Measurements from ENCODE around the gene GABRG3. TPM values are rescaled to one million over a fixed set of nuclear protein-coding genes. Genes with fewer than 3 reads are reported as not detected.
"Not testable (repeated sequence)": the region's sequence is repeated elsewhere in the genome, so short reads cannot be mapped to it uniquely, and the experiment has no call there.

The GABRG3 gene
- polyA plus RNA-seq, 2 of the 4 experiments (the other 2 are of a cell fraction) = 0.08 to 0.18 TPM

DNA sequence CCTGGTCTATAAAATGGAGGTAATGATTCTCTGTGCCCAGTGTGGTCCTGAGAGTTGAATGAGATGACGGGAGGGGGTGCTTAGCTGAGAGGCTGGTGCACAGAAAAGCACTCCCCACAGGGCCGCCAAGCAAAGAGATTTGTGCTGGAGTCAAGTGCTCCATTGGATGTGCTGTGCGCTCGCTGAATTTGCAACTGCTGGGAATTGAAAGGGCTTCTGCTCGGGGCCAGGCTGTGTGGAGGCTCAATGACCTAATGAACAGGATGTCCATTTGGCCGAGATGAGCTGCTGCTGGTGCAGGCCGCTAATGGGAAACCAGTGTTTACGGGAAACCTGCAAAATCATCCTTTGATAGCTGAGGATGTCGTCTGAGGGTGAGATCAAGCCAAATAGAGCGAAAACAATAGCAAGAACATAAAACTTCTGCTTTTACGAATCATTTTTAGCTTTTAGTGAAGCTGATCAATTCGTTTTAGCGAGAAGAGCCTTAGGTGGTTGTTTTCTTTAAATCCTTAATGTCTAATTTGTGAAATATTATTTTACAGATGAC is 211.7 kb downstream of the GABRG3 start:
- Histone ChIP-seq H3K27ac (no peak overlapping the region), H3K4me2 (no peak overlapping the region), H3K4me3 (no peak overlapping the region), H3K9me3 (peaks cover 23% of the 10 kb centered on the region; the same call in 2 of the 3 replicates), H3K4me1 (no peaks in the 10 kb centered on the region)
- ATAC-seq (no peak), FAIRE-seq (no peak), DNase-seq (ENCODE audit: low read depth in 1 of 2, low spot score in 1 of 2) (no peak)
- ChIA-PET POLR2A (no interaction called here), CTCF (interaction anchor here (0.8 kb wide), 1 partner anchor 10 kb away, joined by 3 read pairs; no protein-coding TSS in a partner anchor)
- WGBS (ENCODE audit: missing lambda C conversion rate) = 27% methylated on average over 13 of the region's 13 CpGs
- TF ChIP-seq MAFK (IDR thresholded peaks at IDR 0.05; ENCODE audit: partially characterized antibody) (no peak), KDM1A (IDR thresholded peaks at IDR 0.05; ENCODE audit: low read depth) (no peak), CHD2 (IDR thresholded peaks at IDR 0.05; ENCODE audit: low read length, partially characterized antibody) (no peak), SREBF2 (IDR thresholded peaks at IDR 0.05) (no peak), HEYL (CRISPR knock-in tag; IDR thresholded peaks at IDR 0.05) (no peak), ZNF302 (CRISPR knock-in tag; IDR thresholded peaks at IDR 0.05) (no peak), TP53 (CRISPR knock-in tag; IDR thresholded peaks at IDR 0.05) (no peak), CBX8 (IDR thresholded peaks at IDR 0.05) (no peak), GATA3 (IDR thresholded peaks at IDR 0.05; ENCODE audit: borderline replicate concordance) (no peak), CHD4 (IDR thresholded peaks at IDR 0.05; ENCODE audit: borderline replicate concordance) (no peak), RAD21 (conservative IDR thresholded peaks at IDR 0.05 in 1 of 2, IDR thresholded peaks at IDR 0.05 in 1 of 2) (no peak)

DNA sequence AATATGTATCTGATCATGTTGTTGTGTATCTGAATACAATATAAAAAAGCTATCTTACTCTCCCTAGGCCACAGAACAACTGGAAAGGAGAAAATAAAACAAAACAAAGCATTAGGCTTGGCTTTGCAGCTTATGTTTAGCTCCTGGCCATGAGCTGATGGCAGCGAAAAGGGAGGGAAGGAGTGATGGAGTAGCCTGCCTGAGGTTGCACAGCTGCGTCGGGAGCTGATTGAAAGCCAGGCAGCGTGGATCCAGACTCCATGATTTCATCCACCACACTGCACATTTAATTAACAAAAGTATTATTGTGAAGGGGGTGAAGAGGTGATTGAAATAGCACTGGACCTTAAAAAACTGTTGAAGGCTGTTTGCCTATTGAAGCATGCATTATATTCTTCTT is 212.2 kb downstream of the GABRG3 start:
- H3K27ac ChIP-seq = no peak overlapping the region
- no peak overlapping the region for H3K4me2 ChIP-seq
- H3K4me3 ChIP-seq = no peak overlapping the region
- CTCF ChIA-PET = interaction anchor here (0.8 kb wide), 1 partner anchor 11 kb away, joined by 3 read pairs; no protein-coding TSS in a partner anchor
- 32% methylated on average over 4 of the region's 4 CpGs for WGBS (ENCODE audit: missing lambda C conversion rate)
- DNase-seq (ENCODE audit: low read depth in 1 of 2, low spot score in 1 of 2) (no peak), FAIRE-seq (no peak), ATAC-seq (no peak)
- POLR2A ChIA-PET = no interaction called here
- peaks cover 20% of the 10 kb centered on the region; the same call in 2 of the 3 replicates for H3K9me3 ChIP-seq
- H3K4me1 ChIP-seq = no peaks in the 10 kb centered on the region
- TF ChIP-seq RNF2 (IDR thresholded peaks at IDR 0.05; ENCODE audit: borderline replicate concordance, low read depth) (no peak), FOSB (CRISPR knock-in tag; IDR thresholded peaks at IDR 0.05) (no peak), EP300 (IDR thresholded peaks at IDR 0.05) (no peak), HEYL (CRISPR knock-in tag; IDR thresholded peaks at IDR 0.05) (no peak), TP53 (CRISPR knock-in tag; IDR thresholded peaks at IDR 0.05) (no peak), POLR2AphosphoS2 (conservative IDR thresholded peaks at IDR 0.05; ENCODE audit: low read length) (no peak), KDM1A (IDR thresholded peaks at IDR 0.05; ENCODE audit: low read depth) (no peak), RCOR1 (IDR thresholded peaks at IDR 0.05; ENCODE audit: low read depth, low read length) (no peak)
- TF ChIP-seq, protein P1, sequence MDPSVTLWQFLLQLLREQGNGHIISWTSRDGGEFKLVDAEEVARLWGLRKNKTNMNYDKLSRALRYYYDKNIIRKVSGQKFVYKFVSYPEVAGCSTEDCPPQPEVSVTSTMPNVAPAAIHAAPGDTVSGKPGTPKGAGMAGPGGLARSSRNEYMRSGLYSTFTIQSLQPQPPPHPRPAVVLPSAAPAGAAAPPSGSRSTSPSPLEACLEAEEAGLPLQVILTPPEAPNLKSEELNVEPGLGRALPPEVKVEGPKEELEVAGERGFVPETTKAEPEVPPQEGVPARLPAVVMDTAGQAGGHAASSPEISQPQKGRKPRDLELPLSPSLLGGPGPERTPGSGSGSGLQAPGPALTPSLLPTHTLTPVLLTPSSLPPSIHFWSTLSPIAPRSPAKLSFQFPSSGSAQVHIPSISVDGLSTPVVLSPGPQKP (IDR thresholded peaks at IDR 0.05; ENCODE audit: low read depth, low read length) = no peak

- H3K4me3 ChIP-seq; CTCF ChIA-PET; DNase-seq (ENCODE audit: low read depth in 1 of 2, low spot score in 1 of 2); H3K4me1 ChIP-seq; H3K9me3 ChIP-seq; H3K4me2 ChIP-seq; POLR2A ChIA-PET; FAIRE-seq; H3K27ac ChIP-seq; ATAC-seq: not testable (repeated sequence)
- 8% methylated on average over 4 of the region's 4 CpGs for WGBS (ENCODE audit: missing lambda C conversion rate)
Measured at GRCh38 chr15:27191515-27191914, 220.5 kb downstream of the GABRG3 start.

DNA sequence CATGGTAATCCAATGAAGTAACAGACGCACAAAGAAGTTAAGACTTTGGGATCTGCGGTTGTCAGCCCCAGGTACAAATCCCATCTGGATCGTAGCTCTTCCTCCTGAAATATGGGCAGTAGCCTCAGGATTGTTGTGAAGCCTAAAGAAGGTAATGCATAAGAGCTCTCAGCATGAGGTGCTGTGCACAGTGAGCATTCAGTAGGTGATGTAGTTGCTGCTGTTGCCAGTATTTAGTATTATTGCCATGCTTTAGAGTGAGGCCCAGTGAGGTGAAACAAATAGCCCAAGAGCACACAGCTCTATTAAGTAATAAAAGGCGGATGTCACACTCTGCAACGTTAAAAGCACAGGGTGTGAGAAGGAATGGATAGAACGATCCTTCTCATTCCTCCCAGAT is 225.7 kb downstream of the GABRG3 start:
- ChIA-PET POLR2A (no interaction called here), CTCF (interaction anchor here (1.1 kb wide), 1 partner anchor 162 kb away, joined by 3 read pairs; no protein-coding TSS in a partner anchor)
- H3K4me2 ChIP-seq = no peak overlapping the region
- no peaks in the 10 kb centered on the region for H3K4me1 ChIP-seq
- FAIRE-seq (no peak), DNase-seq (ENCODE audit: low read depth in 1 of 2, low spot score in 1 of 2) (no peak), ATAC-seq (no peak)
- no peak overlapping the region for H3K27ac ChIP-seq
- peaks cover 5% of the 10 kb centered on the region; the same call in 2 of the 3 replicates for H3K9me3 ChIP-seq
- WGBS (ENCODE audit: missing lambda C conversion rate) = 27% methylated on average over 6 of the region's 6 CpGs
- TF ChIP-seq EP300 (IDR thresholded peaks at IDR 0.05) (no peak), ZFP36 (IDR thresholded peaks at IDR 0.05; ENCODE audit: borderline replicate concordance, partially characterized antibody) (no peak), SREBF2 (IDR thresholded peaks at IDR 0.05) (no peak)
- TF ChIP-seq, protein P2, sequence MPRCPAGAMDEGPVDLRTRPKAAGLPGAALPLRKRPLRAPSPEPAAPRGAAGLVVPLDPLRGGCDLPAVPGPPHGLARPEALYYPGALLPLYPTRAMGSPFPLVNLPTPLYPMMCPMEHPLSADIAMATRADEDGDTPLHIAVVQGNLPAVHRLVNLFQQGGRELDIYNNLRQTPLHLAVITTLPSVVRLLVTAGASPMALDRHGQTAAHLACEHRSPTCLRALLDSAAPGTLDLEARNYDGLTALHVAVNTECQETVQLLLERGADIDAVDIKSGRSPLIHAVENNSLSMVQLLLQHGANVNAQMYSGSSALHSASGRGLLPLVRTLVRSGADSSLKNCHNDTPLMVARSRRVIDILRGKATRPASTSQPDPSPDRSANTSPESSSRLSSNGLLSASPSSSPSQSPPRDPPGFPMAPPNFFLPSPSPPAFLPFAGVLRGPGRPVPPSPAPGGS (IDR thresholded peaks at IDR 0.05) = no peak
- TF ChIP-seq, protein P3, sequence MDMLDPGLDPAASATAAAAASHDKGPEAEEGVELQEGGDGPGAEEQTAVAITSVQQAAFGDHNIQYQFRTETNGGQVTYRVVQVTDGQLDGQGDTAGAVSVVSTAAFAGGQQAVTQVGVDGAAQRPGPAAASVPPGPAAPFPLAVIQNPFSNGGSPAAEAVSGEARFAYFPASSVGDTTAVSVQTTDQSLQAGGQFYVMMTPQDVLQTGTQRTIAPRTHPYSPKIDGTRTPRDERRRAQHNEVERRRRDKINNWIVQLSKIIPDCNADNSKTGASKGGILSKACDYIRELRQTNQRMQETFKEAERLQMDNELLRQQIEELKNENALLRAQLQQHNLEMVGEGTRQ (IDR thresholded peaks at IDR 0.05) = no peak
- no peak overlapping the region for H3K4me3 ChIP-seq
